ENCODE data around the gene ABCB8. TPM values are rescaled to one million over a fixed set of nuclear protein-coding genes. Genes with fewer than 3 reads are reported as not detected.

ABCB8 gene
- total and polyA plus RNA-seq, 2 donors (not counting 3 experiments of a cell fraction or from before 2014, with no cell fraction given) = 38.0 to 46.3 TPM

- Histone ChIP-seq H3K4me3 (replicated peaks in 1 of 3; ENCODE audit: insufficient read depth in 1 of 3, low read depth in 1 of 3, low read length in 3 of 3) (no peak overlapping the region), H2AFZ (ENCODE audit: low read depth, low read length) (no peak overlapping the region), H4K20me1 (replicated peaks; ENCODE audit: control insufficient read depth, extremely low read depth, insufficient read depth, low read length) (no peaks in the 10 kb centered on the region), H3K4me1 (ENCODE audit: control insufficient read depth, extremely low read depth, insufficient read depth, low read length) (no peaks in the 10 kb centered on the region), H3K27ac (ENCODE audit: insufficient read depth, low read depth, low read length) (no peak overlapping the region), H3K9ac (replicated peaks; ENCODE audit: extremely low read depth, insufficient read depth, low read length) (no peak overlapping the region), H3K4me2 (ENCODE audit: insufficient read depth, low read length) (no peak overlapping the region), H3K9me1 (replicated peaks; ENCODE audit: control insufficient read depth, extremely low read depth, insufficient read depth, low read length) (no peaks in the 10 kb centered on the region), H3K36me3 (ENCODE audit: control insufficient read depth in 2 of 2, extremely low read depth in 1 of 2, insufficient read depth in 2 of 2, low read length in 2 of 2) (no peaks in the 10 kb centered on the region), H3K9me3 (replicated peaks; ENCODE audit: control insufficient read depth, insufficient read depth, low read length) (no peaks in the 10 kb centered on the region), H3K27me3 (ENCODE audit: control insufficient read depth in 2 of 2, insufficient read depth in 2 of 2, low read length in 2 of 2) (peaks cover 42 to 53% of the 10 kb centered on the region in 2 experiments), H3K79me2 (ENCODE audit: control insufficient read depth, insufficient read depth, low read length) (no peaks in the 10 kb centered on the region)
- intact Hi-C loops (cut with micrococcal nuclease) (loop anchor here (10.0 kb wide), 1 partner anchor 416 kb away; the partner anchor contains the start of gene GIMAP4), dilution Hi-C loops (cut with MboI; ENCODE audit: extremely low pct_ligation_motif_present, low sequenced_read_pairs) (no loop called here)
- ChIA-PET CTCF (interaction anchor here (0.7 to 2.8 kb wide), 9 partner anchors 8 to 264 kb away, joined by 3 to 19 read pairs (median 3); no protein-coding TSS in a partner anchor), POLR2A (no interaction called here)
- FAIRE-seq (no peak), DNase-seq (ENCODE audit: low read depth, low spot score) (no peak)
- TF ChIP-seq EZH2 (IDR thresholded peaks at IDR 0.05; ENCODE audit: borderline replicate concordance, low read depth, low read length, severe bottlenecking) (no peak), JUN (IDR thresholded peaks at IDR 0.05; ENCODE audit: borderline replicate concordance, insufficient read depth, insufficient read length, low read depth) (no peak), POLR2A (IDR thresholded peaks at IDR 0.05; ENCODE audit: low read depth, low read length) (no peak), MYC (IDR thresholded peaks at IDR 0.05; ENCODE audit: low read depth, low read length) (no peak), POLR2AphosphoS5 (IDR thresholded peaks at IDR 0.05; ENCODE audit: insufficient read depth, low read depth, low read length) (no peak), GATA2 (IDR thresholded peaks at IDR 0.05; ENCODE audit: insufficient read depth, insufficient read length, low read depth, low read length) (no peak), FOS (IDR thresholded peaks at IDR 0.05; ENCODE audit: borderline replicate concordance, insufficient read depth, low read length) (no peak)
- TF ChIP-seq, protein P1, sequence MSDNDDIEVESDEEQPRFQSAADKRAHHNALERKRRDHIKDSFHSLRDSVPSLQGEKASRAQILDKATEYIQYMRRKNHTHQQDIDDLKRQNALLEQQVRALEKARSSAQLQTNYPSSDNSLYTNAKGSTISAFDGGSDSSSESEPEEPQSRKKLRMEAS (IDR thresholded peaks at IDR 0.05; ENCODE audit: insufficient read depth, insufficient read length) = no peak
- TF ChIP-seq, protein P2, sequence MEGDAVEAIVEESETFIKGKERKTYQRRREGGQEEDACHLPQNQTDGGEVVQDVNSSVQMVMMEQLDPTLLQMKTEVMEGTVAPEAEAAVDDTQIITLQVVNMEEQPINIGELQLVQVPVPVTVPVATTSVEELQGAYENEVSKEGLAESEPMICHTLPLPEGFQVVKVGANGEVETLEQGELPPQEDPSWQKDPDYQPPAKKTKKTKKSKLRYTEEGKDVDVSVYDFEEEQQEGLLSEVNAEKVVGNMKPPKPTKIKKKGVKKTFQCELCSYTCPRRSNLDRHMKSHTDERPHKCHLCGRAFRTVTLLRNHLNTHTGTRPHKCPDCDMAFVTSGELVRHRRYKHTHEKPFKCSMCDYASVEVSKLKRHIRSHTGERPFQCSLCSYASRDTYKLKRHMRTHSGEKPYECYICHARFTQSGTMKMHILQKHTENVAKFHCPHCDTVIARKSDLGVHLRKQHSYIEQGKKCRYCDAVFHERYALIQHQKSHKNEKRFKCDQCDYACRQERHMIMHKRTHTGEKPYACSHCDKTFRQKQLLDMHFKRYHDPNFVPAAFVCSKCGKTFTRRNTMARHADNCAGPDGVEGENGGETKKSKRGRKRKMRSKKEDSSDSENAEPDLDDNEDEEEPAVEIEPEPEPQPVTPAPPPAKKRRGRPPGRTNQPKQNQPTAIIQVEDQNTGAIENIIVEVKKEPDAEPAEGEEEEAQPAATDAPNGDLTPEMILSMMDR (IDR thresholded peaks at IDR 0.05; ENCODE audit: extremely low read depth in 1 of 2, insufficient read depth in 1 of 2, low read depth in 1 of 2, low read length in 2 of 2) = no peak
- no TSS peak for BruUV-seq (replicated peaks)
Measured at GRCh38 chr7:150980663-150981062, 47.6 kb upstream of the ABCB8 start.

All from endothelial cell of umbilical vein (primary cell).